Astrocyte of the spinal cord (primary cell): ENCODE data around the gene FBXL5.

Experiments
- DNase-seq: peaks from one replicate; pipeline ENCODE4 v3.0.0; 2011; ENCODE audit warnings: low read depth, low spot score
- H3K4me3 ChIP-seq: 2 replicates; pipeline ENCODE4 v1.5.1; 2011; ENCODE audit warnings: low read depth, mild to moderate bottlenecking, low read length, moderate library complexity
- in situ Hi-C: cut with HindIII; loops from 2 replicates; pipeline ENCODE4 v1.10.0; 2017; ENCODE audit warnings: low sequenced_read_pairs
- TF ChIP-seq, protein P1 (sequence below): IDR thresholded peaks from 2 replicates; pipeline ENCODE4 v1.5.1; 2012; ENCODE audit warnings: low read depth, mild to moderate bottlenecking, low read length, inconsistent platforms

FBXL5 gene

DNA sequence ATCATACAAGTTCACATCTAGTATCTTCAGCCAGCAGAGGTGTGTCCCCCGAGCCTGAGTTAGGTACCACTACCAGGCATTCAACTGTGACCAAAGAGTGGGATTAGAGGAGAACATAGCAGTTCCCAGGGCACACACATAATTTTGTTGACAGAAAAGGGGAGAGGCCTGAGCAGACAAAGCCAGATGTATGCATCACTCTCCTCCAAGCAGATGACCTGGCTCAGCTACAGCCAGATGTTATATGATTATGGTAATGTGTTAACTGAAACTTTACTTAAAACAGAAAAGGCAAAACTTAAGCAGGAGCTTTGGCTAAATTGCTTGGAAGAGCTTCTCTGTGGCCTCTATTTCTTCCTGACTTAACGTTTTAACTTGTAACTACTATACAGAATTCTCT lies 96.6 kb downstream of the FBXL5 start:
- no peak overlapping the region for H3K4me3 ChIP-seq
- TF ChIP-seq, protein P1, sequence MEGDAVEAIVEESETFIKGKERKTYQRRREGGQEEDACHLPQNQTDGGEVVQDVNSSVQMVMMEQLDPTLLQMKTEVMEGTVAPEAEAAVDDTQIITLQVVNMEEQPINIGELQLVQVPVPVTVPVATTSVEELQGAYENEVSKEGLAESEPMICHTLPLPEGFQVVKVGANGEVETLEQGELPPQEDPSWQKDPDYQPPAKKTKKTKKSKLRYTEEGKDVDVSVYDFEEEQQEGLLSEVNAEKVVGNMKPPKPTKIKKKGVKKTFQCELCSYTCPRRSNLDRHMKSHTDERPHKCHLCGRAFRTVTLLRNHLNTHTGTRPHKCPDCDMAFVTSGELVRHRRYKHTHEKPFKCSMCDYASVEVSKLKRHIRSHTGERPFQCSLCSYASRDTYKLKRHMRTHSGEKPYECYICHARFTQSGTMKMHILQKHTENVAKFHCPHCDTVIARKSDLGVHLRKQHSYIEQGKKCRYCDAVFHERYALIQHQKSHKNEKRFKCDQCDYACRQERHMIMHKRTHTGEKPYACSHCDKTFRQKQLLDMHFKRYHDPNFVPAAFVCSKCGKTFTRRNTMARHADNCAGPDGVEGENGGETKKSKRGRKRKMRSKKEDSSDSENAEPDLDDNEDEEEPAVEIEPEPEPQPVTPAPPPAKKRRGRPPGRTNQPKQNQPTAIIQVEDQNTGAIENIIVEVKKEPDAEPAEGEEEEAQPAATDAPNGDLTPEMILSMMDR = no peak
- in situ Hi-C loops = no loop called here
- no peak for DNase-seq

DNA sequence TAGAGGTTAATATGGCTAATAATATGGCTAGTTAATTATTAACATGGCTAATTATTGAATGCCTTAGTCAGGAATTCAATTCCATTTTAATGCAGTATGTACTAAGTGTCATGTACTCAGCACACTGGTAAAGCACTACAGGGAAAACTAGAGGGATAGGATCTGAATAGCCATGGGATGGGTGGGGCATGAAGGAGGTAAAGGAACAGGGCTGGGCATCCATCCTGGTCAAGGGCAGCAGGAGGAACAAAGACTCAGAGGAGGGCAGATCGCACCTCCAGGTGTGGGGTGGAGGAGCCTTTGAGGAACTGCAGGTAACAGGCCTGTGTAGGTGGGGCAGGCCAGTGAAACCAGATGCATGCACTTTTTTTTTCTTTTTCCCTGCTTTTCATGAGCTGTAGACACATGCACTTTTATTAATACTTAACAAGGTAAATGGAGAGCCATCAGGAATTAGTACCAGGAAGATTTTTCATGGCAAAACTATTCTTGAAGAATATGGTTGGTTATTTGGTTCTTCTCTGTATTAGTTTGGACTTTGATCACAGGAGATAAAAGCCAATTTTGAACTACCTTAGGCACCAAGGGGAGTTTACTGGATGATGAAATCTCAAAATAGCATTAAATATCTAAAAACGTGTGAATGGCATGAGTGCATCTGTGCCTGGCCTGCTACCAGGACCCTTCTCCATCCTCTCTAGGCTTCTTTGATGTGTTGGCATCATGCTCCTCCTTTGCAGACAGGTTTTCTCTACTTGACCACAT lies 97.2 kb downstream of the FBXL5 start:
- TF ChIP-seq, protein P1 = no peak
- no peak overlapping the region for H3K4me3 ChIP-seq
- in situ Hi-C loops = no loop called here
- no peak for DNase-seq

DNA sequence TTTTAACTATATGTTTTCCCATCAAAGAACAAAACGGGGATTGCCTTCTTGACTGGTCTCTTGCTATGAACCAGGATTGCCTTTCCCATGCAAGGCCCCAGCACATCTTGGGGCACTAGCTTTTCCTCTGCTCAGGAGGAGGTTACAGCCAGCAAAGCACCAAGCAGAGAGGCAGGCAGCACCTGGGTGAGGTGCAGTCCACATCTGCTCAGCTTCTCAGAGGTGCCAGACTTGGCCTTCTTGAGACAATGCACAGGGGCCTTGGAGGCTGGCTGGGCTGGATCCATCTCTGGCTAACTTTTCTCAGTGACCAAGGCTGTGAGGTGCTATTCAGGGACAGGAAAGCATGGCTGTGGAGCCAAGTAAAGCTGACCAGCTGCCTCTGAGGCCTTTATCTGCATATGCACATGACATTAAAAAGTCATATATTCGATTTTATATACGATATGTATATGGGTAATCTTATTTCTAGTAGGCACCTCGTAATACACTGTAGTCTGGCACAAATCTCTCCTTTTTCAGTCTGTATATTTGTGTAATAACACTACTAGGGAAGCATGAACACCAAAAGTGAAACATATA lies 98.6 kb downstream of the FBXL5 start:
- DNase-seq = no peak
- H3K4me3 ChIP-seq = no peak overlapping the region
- TF ChIP-seq, protein P1 = no peak
- in situ Hi-C loops = no loop called here
